GM12878 (cell line): Measurements from ENCODE around the gene MSX2. TPM values are rescaled to one million over a fixed set of nuclear protein-coding genes. Genes with fewer than 3 reads are reported as not detected.

Experiments
- ATAC-seq: fragments of 200-7000 bp; cut with Tn5 transposase; 3 replicates; pipeline ENCODE4 v1.9.1; 2020; ENCODE audit warnings: mild to moderate bottlenecking, moderate library complexity
- BruUV-seq: library from RNA; stranded (reverse); fragments of 400-500 nt; replicated peaks from 2 replicates; lab custom pipeline; 2021; lab: Mats Ljungman, UMichigan
- CTCF ChIA-PET: fragments of 300-600 bp; sonication (Branson Sonifier 250); formaldehyde crosslinking; extraction: SDS; loops from one replicate; lab custom pipeline; 2021; ENCODE audit warnings: inconsistent platforms; lab: Yijun Ruan, JAX
- POLR2A ChIA-PET: fragments of 350-600 bp; formaldehyde crosslinking; extraction: SDS; loops from one replicate; lab custom pipeline; 2021; ENCODE audit warnings: inconsistent platforms; lab: Charles Lee
- RAD21 ChIA-PET: fragments of 300-600 bp; sonication (Branson Sonifier 250); formaldehyde crosslinking; loops from one replicate; lab custom pipeline; 2023; ENCODE audit warnings: antibody characterized with exemption; ENCODE audit not compliant: unreplicated experiment; lab: Charles Lee
- SMC1A ChIA-PET: fragments of 300-600 bp; sonication (Branson Sonifier 250); formaldehyde crosslinking; loops from one replicate; lab custom pipeline; 2023; ENCODE audit not compliant: unreplicated experiment, uncharacterized antibody; lab: Charles Lee
- DNase-seq: peaks from one replicate; pipeline ENCODE4 v3.0.0-alpha.2; 2011; ENCODE audit warnings: low read depth, low spot score
- FAIRE-seq: peaks from 3 replicates; lab custom pipeline; 2011; peaks lifted over from hg19 to GRCh38; lab: Jason Lieb, UNC
- H2AFZ ChIP-seq: 2 replicates; pipeline ENCODE4 v1.6.0; 2011; ENCODE audit warnings: low read depth, low read length, control low read depth; ENCODE audit not compliant: control insufficient read depth
- H3K27ac ChIP-seq: 2 replicates; pipeline ENCODE4 v1.5.1; 2011; ENCODE audit warnings: control low read depth; ENCODE audit not compliant: control insufficient read depth, insufficient read depth
- H3K27me3 ChIP-seq, 2 experiments: replicated peaks in 1 of 2; 2 replicates each; pipeline versions ENCODE4 v1.6.0 to v1.6.1; 2011; ENCODE audit warnings: low read length in 1 of 2; ENCODE audit not compliant: control insufficient read depth in 2 of 2, insufficient read depth in 2 of 2
- H3K36me3 ChIP-seq, 2 experiments: 2 replicates each; pipeline ENCODE4 v1.5.1; 2011; ENCODE audit warnings: low read length in 1 of 2; ENCODE audit not compliant: control insufficient read depth in 2 of 2, insufficient read depth in 2 of 2
- H3K4me1 ChIP-seq: 2 replicates; pipeline ENCODE4 v1.6.1; 2011; ENCODE audit warnings: mild to moderate bottlenecking, low read length, moderate library complexity, mixed read lengths; ENCODE audit not compliant: control insufficient read depth, insufficient read depth
- H3K4me2 ChIP-seq: 2 replicates; pipeline ENCODE4 v1.6.0; 2011; ENCODE audit warnings: control low read depth; ENCODE audit not compliant: control insufficient read depth, insufficient read depth
- H3K4me3 ChIP-seq: fragments of 200-600 bp; sonication (generic); 2 replicates; pipeline ENCODE4 v1.5.1; 2016
- H3K79me2 ChIP-seq: 2 replicates; pipeline ENCODE4 v1.6.0; 2011; ENCODE audit warnings: low read length; ENCODE audit not compliant: control insufficient read depth, insufficient read depth
- H3K9ac ChIP-seq: 2 replicates; pipeline ENCODE4 v1.8.0; 2011; ENCODE audit warnings: low read length, control low read depth, mixed read lengths; ENCODE audit not compliant: control insufficient read depth, insufficient read depth
- H3K9me3 ChIP-seq: replicated peaks from 3 replicates; pipeline ENCODE4 v1.5.1; 2011; ENCODE audit warnings: mild to moderate bottlenecking, low read length; ENCODE audit not compliant: control insufficient read depth, insufficient read depth
- H4K20me1 ChIP-seq: 2 replicates; pipeline ENCODE4 v1.6.0; 2011; ENCODE audit not compliant: control insufficient read depth, insufficient read depth
- CBX5 ChIP-seq: sonication (generic); IDR thresholded peaks from 2 replicates; pipeline ENCODE4 v1.6.1; 2016; ENCODE audit warnings: low read depth, moderate library complexity, mild to moderate bottlenecking, inconsistent platforms
- CEBPB ChIP-seq, 2 experiments: fragments of 150-350 bp in 1 of 2; IDR thresholded peaks; 2 replicates each; pipeline ENCODE4 v1.6.1; 2012 to 2014; ENCODE audit warnings: low read depth in 2 of 2, low read length in 2 of 2, borderline replicate concordance in 1 of 2, inconsistent platforms in 1 of 2
- FOXM1 ChIP-seq: IDR thresholded peaks from 2 replicates; pipeline ENCODE4 v1.6.1; 2012; ENCODE audit warnings: low read depth, mild to moderate bottlenecking, inconsistent platforms, low read length, moderate library complexity
- MEF2A ChIP-seq: IDR thresholded peaks from 2 replicates; pipeline ENCODE4 v1.6.1; 2011; ENCODE audit warnings: low read depth, mild to moderate bottlenecking, low read length, moderate library complexity; ENCODE audit not compliant: insufficient read depth
- MLLT1 ChIP-seq: fragments of 450-650 bp; IDR thresholded peaks from 2 replicates; pipeline ENCODE4 v1.6.1; 2016; ENCODE audit warnings: mild to moderate bottlenecking
- MTA2 ChIP-seq: fragments of 450-650 bp; IDR thresholded peaks from 2 replicates; pipeline ENCODE4 v1.6.1; 2016; ENCODE audit warnings: low read depth, mild to moderate bottlenecking, moderate library complexity
- RB1 ChIP-seq: fragments of 450-650 bp; formaldehyde crosslinking; IDR thresholded peaks from 2 replicates; pipeline ENCODE4 v1.6.1; 2017; ENCODE audit warnings: mild to moderate bottlenecking, borderline replicate concordance
- SMARCA5 ChIP-seq: fragments of 450-650 bp; IDR thresholded peaks from 2 replicates; pipeline ENCODE4 v1.6.1; 2017; ENCODE audit warnings: mild to moderate bottlenecking
- SREBF2 ChIP-seq: IDR thresholded peaks from 2 replicates; pipeline ENCODE4 v1.6.1; 2012; ENCODE audit warnings: mild to moderate bottlenecking, low read length
- WGBS: methylation state at CpG from one replicate; pipeline ENCODE4 v1.1.6; 2016; ENCODE audit warnings: low lambda C conversion rate; ENCODE audit not compliant: insufficient replicate concordance, insufficient coverage; ENCODE audit errors: missing lambda C conversion rate; 5-methylcytosine and 5-hydroxymethylcytosine counted together
- in situ Hi-C: fragments of 300-500 bp; cut with MboI; formaldehyde crosslinking; loops from 9 replicates; pipeline ENCODE4 v1.14.3; 2018; ENCODE audit warnings: mixed read lengths
- intact Hi-C: fragments of 100-400 bp; cut with micrococcal nuclease; formaldehyde crosslinking; loops from one replicate; pipeline ENCODE4 v1.14.2; 2022; ENCODE audit not compliant: unreplicated experiment
- polyA plus RNA-seq, 11 experiments: library from polyadenylated mRNA; depleted of rRNA in 4 of 11; unstranded in 6 of 11; stranded (reverse) in 5 of 11; fragments of >200 nt; fragmentation: Nextera tagmentation in 4 of 11; fragmentation: Illumina TruSeq in 1 of 11; extraction: Ambion mirVana in 4 of 11; extraction: Trizol in 1 of 11; gene quantifications; 1 replicate in 1 of 11; 2 replicates in 10 of 11; pipeline versions ENCODE4 v1.2.1 to v1.2.3, GENCODE V29; 2011 to 2016; ENCODE audit warnings: inconsistent platforms in 2 of 11, missing spikeins in 2 of 11, low read depth in 1 of 11
- total RNA-seq, 4 experiments: library from RNA; depleted of rRNA in 3 of 4; stranded (reverse); fragments of >200 nt in 3 of 4; fragmentation: Illumina TruSeq in 1 of 4; extraction: Trizol in 1 of 4; gene quantifications; 2 replicates each; pipeline versions ENCODE4 v1.2.1 to v1.2.3, GENCODE V29; 2013 to 2021
- TF ChIP-seq, protein P1 (sequence below): fragments of 450-650 bp; formaldehyde crosslinking; IDR thresholded peaks from 2 replicates; pipeline ENCODE4 v1.4.0; 2020; ENCODE audit warnings: mild to moderate bottlenecking, moderate library complexity
- TF ChIP-seq, protein P2 (sequence below): IDR thresholded peaks from 2 replicates; pipeline ENCODE4 v1.6.1; 2012; ENCODE audit warnings: low read length, inconsistent platforms
- TF ChIP-seq, protein P3 (sequence below): fragments of 450-650 bp; formaldehyde crosslinking; IDR thresholded peaks from 2 replicates; pipeline ENCODE4 v1.5.0; 2022; ENCODE audit warnings: mild to moderate bottlenecking, missing genetic modification characterization

The MSX2 gene
- total and polyA plus RNA-seq, 10 of the 15 experiments (the other 5 are each of a cell fraction or from before 2014, with no cell fraction given) = not detected

DNA sequence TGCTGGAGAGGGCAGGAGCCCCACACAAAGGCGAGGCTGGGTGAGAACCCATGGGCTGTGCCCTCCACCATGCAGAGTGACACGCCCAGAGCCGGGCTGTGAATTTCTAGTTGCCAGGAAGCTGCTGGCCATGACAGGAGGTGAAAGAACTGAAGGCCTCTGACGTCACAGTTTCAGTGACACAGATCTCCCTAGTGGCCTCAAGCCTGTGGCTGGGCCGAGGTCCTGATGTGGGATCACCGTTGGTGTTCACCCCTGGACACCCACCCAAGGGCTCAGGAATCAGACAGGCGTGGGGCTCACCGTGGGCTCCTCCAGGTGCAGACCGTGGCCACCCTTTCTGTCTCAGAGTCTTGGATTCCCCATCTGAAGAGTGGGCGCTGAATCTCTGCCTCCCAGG lies 39.9 kb downstream of the MSX2 start:
- Histone ChIP-seq H3K4me2 (no peak overlapping the region), H3K9me3 (no peaks in the 10 kb centered on the region), H3K27ac (no peak overlapping the region), H2AFZ (no peak overlapping the region), H3K36me3 (no peaks in the 10 kb centered on the region), H3K4me1 (no peaks in the 10 kb centered on the region), H3K4me3 (no peak overlapping the region), H4K20me1 (no peaks in the 10 kb centered on the region), H3K9ac (no peak overlapping the region), H3K79me2 (no peaks in the 10 kb centered on the region), H3K27me3 (no peaks in the 10 kb centered on the region)
- in situ Hi-C loops (no loop called here), intact Hi-C loops (no loop called here)
- no peak for FAIRE-seq
- RAD21 ChIA-PET = no interaction called here
- no peak for ATAC-seq
- TF ChIP-seq SMARCA5 (no peak), CBX5 (no peak), MEF2A (no peak), SREBF2 (no peak), CEBPB (IDR thresholded peaks at IDR 0.05; ENCODE audit: borderline replicate concordance in 1 of 2, low read depth in 2 of 2, low read length in 2 of 2) (no peak), FOXM1 (no peak), MLLT1 (no peak), MTA2 (no peak), RB1 (no peak)
- TF ChIP-seq, protein P1, sequence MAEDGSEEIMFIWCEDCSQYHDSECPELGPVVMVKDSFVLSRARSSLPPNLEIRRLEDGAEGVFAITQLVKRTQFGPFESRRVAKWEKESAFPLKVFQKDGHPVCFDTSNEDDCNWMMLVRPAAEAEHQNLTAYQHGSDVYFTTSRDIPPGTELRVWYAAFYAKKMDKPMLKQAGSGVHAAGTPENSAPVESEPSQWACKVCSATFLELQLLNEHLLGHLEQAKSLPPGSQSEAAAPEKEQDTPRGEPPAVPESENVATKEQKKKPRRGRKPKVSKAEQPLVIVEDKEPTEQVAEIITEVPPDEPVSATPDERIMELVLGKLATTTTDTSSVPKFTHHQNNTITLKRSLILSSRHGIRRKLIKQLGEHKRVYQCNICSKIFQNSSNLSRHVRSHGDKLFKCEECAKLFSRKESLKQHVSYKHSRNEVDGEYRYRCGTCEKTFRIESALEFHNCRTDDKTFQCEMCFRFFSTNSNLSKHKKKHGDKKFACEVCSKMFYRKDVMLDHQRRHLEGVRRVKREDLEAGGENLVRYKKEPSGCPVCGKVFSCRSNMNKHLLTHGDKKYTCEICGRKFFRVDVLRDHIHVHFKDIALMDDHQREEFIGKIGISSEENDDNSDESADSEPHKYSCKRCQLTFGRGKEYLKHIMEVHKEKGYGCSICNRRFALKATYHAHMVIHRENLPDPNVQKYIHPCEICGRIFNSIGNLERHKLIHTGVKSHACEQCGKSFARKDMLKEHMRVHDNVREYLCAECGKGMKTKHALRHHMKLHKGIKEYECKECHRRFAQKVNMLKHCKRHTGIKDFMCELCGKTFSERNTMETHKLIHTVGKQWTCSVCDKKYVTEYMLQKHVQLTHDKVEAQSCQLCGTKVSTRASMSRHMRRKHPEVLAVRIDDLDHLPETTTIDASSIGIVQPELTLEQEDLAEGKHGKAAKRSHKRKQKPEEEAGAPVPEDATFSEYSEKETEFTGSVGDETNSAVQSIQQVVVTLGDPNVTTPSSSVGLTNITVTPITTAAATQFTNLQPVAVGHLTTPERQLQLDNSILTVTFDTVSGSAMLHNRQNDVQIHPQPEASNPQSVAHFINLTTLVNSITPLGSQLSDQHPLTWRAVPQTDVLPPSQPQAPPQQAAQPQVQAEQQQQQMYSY (CRISPR knock-in tag) = no peak
- TF ChIP-seq, protein P2, sequence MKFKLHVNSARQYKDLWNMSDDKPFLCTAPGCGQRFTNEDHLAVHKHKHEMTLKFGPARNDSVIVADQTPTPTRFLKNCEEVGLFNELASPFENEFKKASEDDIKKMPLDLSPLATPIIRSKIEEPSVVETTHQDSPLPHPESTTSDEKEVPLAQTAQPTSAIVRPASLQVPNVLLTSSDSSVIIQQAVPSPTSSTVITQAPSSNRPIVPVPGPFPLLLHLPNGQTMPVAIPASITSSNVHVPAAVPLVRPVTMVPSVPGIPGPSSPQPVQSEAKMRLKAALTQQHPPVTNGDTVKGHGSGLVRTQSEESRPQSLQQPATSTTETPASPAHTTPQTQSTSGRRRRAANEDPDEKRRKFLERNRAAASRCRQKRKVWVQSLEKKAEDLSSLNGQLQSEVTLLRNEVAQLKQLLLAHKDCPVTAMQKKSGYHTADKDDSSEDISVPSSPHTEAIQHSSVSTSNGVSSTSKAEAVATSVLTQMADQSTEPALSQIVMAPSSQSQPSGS = no peak
- TF ChIP-seq, protein P3, sequence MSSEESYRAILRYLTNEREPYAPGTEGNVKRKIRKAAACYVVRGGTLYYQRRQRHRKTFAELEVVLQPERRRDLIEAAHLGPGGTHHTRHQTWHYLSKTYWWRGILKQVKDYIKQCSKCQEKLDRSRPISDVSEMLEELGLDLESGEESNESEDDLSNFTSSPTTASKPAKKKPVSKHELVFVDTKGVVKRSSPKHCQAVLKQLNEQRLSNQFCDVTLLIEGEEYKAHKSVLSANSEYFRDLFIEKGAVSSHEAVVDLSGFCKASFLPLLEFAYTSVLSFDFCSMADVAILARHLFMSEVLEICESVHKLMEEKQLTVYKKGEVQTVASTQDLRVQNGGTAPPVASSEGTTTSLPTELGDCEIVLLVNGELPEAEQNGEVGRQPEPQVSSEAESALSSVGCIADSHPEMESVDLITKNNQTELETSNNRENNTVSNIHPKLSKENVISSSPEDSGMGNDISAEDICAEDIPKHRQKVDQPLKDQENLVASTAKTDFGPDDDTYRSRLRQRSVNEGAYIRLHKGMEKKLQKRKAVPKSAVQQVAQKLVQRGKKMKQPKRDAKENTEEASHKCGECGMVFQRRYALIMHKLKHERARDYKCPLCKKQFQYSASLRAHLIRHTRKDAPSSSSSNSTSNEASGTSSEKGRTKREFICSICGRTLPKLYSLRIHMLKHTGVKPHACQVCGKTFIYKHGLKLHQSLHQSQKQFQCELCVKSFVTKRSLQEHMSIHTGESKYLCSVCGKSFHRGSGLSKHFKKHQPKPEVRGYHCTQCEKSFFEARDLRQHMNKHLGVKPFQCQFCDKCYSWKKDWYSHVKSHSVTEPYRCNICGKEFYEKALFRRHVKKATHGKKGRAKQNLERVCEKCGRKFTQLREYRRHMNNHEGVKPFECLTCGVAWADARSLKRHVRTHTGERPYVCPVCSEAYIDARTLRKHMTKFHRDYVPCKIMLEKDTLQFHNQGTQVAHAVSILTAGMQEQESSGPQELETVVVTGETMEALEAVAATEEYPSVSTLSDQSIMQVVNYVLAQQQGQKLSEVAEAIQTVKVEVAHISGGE (CRISPR knock-in tag) = no peak
- no peak for DNase-seq
- SMC1A ChIA-PET = no interaction called here
- BruUV-seq = no TSS peak
- CTCF ChIA-PET = no interaction called here
- 11% methylated on average over 8 of the region's 10 CpGs for WGBS
- POLR2A ChIA-PET = no interaction called here
